Nucleus accumbens (tissue), 56 donors: ENCODE results near the gene PLPPR2.
A peak's percentile ranks its signal among the peaks of the same experiment; 100 is the strongest.
"Not testable (repeated sequence)": the region's sequence is repeated elsewhere in the genome, so short reads cannot be mapped to it uniquely, and the experiment has no call there.

Source experiments
- DNase-seq, 56 donors: peaks; one replicate each; lab custom pipeline; 2025; lab: John Stamatoyannopoulos, UW

PLPPR2 gene

GRCh38 chr19:11387162-11388034 lies 32.2 kb downstream of the PLPPR2 start:
- DNase-seq, result no peak

- no peak for DNase-seq
Observed at GRCh38 chr19:11390359-11390758, 35.1 kb downstream of the PLPPR2 start.

- no peak for DNase-seq
Observed at GRCh38 chr19:11390933-11391680, 35.9 kb downstream of the PLPPR2 start.

GRCh38 chr19:11397089-11397610 lies 41.9 kb downstream of the PLPPR2 start:
- DNase-seq, result no peak

- no peak for DNase-seq
Observed at GRCh38 chr19:11399667-11400066, 44.4 kb downstream of the PLPPR2 start.

- DNase-seq, result no peak
Observed at GRCh38 chr19:11400798-11401197, 45.6 kb downstream of the PLPPR2 start.

GRCh38 chr19:11401808-11402543 lies 46.7 kb downstream of the PLPPR2 start:
- no peak for DNase-seq

- no peak for DNase-seq
Observed at GRCh38 chr19:11404588-11405222, 49.5 kb downstream of the PLPPR2 start.

GRCh38 chr19:11405846-11406643 lies 50.8 kb downstream of the PLPPR2 start:
- peak in 2 of 56 donors; percentile 4 to 16 for DNase-seq

GRCh38 chr19:11406703-11407236 lies 51.5 kb downstream of the PLPPR2 start:
- DNase-seq, result not testable (repeated sequence)

- no peak for DNase-seq
Observed at GRCh38 chr19:11408591-11408990, 53.4 kb downstream of the PLPPR2 start.

GRCh38 chr19:11410682-11411081 lies 55.5 kb downstream of the PLPPR2 start:
- no peak for DNase-seq

GRCh38 chr19:11414544-11414943 lies 59.3 kb downstream of the PLPPR2 start:
- DNase-seq, result no peak
